Measurements from ENCODE around the gene STX2.
"Not testable (repeated sequence)": the region's sequence is repeated elsewhere in the genome, so short reads cannot be mapped to it uniquely, and the experiment has no call there.

Gene STX2

GRCh38 chr12:130761537-130762318 lies 77.3 kb downstream of the STX2 start:
- DNase-seq = peak; percentile 42 to 55

- DNase-seq = no peak
Observed at GRCh38 chr12:130754234-130754901, 84.7 kb downstream of the STX2 start.

DNA sequence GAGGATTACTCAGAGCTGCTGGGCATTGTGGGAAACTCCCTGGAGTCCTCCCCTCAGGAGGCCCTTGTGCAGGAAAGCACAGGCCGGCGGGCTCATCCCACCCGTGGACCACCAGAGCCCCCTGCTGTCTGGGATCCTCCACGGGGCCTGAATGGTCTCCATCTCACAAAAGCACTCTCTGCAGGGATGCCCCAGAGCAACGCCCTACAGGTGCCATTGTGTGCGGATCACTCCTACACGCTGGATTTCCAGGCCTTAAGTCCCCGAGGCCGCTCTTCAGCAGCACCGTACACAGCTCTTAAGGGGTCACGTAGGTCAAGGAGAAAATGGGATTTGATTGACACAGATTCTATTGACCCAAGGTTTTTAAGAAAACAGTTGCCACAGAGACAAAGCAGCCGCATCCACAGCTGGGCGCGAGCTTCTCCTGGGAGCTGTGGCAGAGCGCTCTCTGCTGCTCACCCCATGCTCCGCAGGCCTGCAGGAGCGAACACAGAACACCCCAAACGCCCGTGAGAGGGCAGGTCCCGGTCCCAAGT lies 86.3 kb downstream of the STX2 start:
- DNase-seq = no peak

- not testable (repeated sequence) for DNase-seq
Observed at GRCh38 chr12:130752037-130752436, 87.0 kb downstream of the STX2 start.

DNA sequence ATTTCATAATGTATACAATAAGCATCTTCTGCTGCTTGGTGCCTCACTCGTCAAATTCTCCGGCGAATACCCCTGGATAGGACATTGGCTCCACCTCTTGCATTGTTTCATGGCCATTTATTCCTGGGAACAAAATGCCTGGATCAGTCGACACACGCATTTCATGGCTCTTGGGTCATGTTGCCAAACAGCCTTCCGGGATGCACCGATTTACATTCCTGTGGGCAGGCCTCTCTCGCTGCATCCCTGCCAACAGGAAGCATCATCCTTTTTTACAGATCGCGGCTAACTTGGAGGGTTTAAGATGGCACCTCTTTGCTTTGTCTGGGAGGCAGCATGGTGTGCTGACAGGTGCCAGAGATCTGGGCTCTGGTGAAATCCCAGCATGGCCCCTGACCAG lies 90.3 kb downstream of the STX2 start:
- no peak for DNase-seq

GRCh38 chr12:130747867-130748740 lies 90.9 kb downstream of the STX2 start:
- DNase-seq = peak; percentile 54 to 72

GRCh38 chr12:130746546-130746945 lies 92.5 kb downstream of the STX2 start:
- DNase-seq = no peak

GRCh38 chr12:130745921-130746320 lies 93.1 kb downstream of the STX2 start:
- no peak for DNase-seq

DNA sequence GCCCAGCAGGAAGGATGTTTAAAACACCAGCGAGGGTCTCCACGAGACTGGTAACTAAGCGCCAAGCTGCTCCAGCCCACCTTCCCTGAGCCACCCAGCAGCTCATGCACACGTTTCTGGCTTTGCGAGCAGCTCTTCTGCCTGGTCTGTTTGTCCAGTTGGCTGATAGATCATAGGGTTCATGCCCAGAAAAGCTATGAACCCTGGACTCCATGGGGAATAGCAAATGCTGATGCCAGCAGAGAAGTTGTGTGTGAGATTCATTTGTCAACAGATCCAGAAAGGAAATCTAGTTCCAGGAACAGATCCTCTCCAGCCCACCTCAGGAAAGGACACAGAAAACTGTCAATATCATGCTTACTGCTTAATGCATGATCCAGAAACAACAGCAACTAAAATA lies 94.8 kb downstream of the STX2 start:
- no peak for DNase-seq

DNA sequence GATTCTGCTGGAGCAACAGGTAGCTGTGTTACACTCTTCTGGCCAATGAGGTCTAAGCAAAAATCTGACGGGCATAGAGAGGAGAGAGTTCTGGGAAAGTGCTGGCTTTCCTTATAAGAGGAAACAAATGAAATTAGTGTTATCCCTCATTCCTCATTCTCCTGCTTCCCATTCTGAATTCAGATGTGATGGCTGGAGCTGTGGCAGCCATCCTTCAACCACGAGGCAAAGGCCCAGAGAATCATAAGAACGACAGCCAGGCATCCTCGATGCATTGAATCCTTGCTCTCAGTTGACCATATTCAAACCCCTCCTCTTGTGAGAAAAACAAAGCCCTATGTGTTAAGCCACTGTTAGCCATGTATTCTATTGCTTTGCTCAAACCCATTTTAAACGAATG lies 95.4 kb downstream of the STX2 start:
- no peak for DNase-seq

- DNase-seq = no peak
Observed at GRCh38 chr12:130743176-130743575, 95.9 kb downstream of the STX2 start.

DNA sequence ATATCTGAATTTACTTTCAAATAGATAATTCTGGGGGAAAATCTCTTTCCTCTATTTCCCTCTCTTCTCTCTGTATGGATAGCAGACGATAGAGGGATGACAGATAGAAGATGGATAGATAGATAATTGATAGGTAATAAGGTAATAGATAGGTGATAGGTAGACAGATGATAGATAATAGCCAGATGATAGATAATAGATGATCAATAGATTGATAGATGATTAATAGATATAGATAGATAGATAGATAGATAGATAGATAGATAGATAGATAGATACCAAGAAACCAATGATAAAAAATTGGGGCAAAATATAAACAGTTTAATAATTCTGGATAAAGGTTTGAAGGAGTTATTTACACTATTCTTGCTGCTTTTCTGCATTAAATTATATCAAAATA lies 96.3 kb downstream of the STX2 start:
- DNase-seq = no peak

DNA sequence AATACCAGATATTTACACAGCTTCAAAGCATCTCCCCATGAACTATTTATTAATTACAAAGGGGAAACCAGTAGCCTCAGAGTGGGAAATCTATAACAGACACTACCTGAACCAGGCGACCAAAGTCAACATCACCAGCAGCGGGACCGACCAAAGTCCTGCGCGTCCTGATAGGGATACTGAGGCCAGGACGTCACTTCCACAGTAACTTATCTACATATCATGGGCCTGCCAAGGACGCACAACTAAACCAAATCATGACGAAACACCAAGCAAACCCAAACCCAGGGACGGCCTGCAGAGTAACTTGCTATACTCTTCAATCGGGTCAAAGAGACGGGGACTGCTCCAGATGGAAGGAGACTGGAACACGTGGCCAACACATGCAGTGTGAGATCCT lies 96.9 kb downstream of the STX2 start:
- DNase-seq = no peak
